AG04449 (cell line): ENCODE measurements around the gene ZFP82.

Source experiments
- CTCF ChIA-PET: fragments of 350-600 bp; formaldehyde crosslinking; extraction: SDS; loops from one replicate; lab custom pipeline; 2021; ENCODE audit warnings: antibody characterized with exemption; lab: Yijun Ruan, JAX
- POLR2A ChIA-PET: fragments of 400-600, 350-600 bp; formaldehyde crosslinking; extraction: SDS; loops from one replicate; lab custom pipeline; 2020; ENCODE audit warnings: antibody characterized with exemption, inconsistent platforms; lab: Yijun Ruan, JAX
- DNase-seq: peaks from one replicate; pipeline ENCODE4 v3.0.0-alpha.2; 2010; ENCODE audit warnings: low read depth, low spot score
- H3K4me3 ChIP-seq: 2 replicates; pipeline ENCODE4 v1.5.1; 2011; ENCODE audit warnings: low read depth, mild to moderate bottlenecking, control low read depth, low read length
- CTCF ChIP-seq: IDR thresholded peaks from one replicate; pipeline ENCODE4 v1.5.1; 2011; ENCODE audit warnings: mild to moderate bottlenecking, moderate library complexity, low read length, control low read depth, inconsistent platforms; ENCODE audit not compliant: insufficient read depth; ENCODE audit errors: missing control alignments

Gene ZFP82

GRCh38 chr19:36418287-36419001, at the start of gene ZFP82:
TSS of gene ZFP82 (minus strand) at chr19:36418644. CDS start at chr19:36409789, 8,855 bp downstream.
- H3K4me3 ChIP-seq: peak within 1 kb of the TSS; percentile 69
- peak; percentile 2 for DNase-seq
- TF ChIP-seq CTCF: no peak
- ChIA-PET POLR2A (interaction anchor here (1.0 to 1.2 kb wide), 2 partner anchors 71 to 74 kb away, joined by 3 to 4 read pairs; partner anchors contain the start of gene ZNF566), CTCF (no interaction called here)

- POLR2A ChIA-PET: no interaction called here
- no peak for TF ChIP-seq CTCF
- no peak overlapping the region for H3K4me3 ChIP-seq
- DNase-seq: peak; percentile 26
- CTCF ChIA-PET: no interaction called here
Measured at GRCh38 chr19:36460046-36460445, 41.6 kb upstream of the ZFP82 start.

GRCh38 chr19:36456831-36457230, 38.4 kb upstream of the ZFP82 start:
- DNase-seq: no peak
- TF ChIP-seq CTCF: no peak
- ChIA-PET POLR2A (interaction anchor here (0.7 kb wide), 1 partner anchor 61 kb away, joined by 3 read pairs; no protein-coding TSS in a partner anchor), CTCF (no interaction called here)
- H3K4me3 ChIP-seq: no peak overlapping the region

- no peak for TF ChIP-seq CTCF
- H3K4me3 ChIP-seq: no peak overlapping the region
- ChIA-PET CTCF (no interaction called here), POLR2A (no interaction called here)
- DNase-seq: no peak
Measured at GRCh38 chr19:36449059-36449670, 30.7 kb upstream of the ZFP82 start.

- POLR2A ChIA-PET: no interaction called here
- TF ChIP-seq CTCF: no peak
- CTCF ChIA-PET: no interaction called here
- no peak for DNase-seq
- no peak overlapping the region for H3K4me3 ChIP-seq
Measured at GRCh38 chr19:36441339-36441738, 22.9 kb upstream of the ZFP82 start.

GRCh38 chr19:36436531-36436930, 18.1 kb upstream of the ZFP82 start:
- ChIA-PET CTCF (no interaction called here), POLR2A (no interaction called here)
- no peak for DNase-seq
- no peak overlapping the region for H3K4me3 ChIP-seq
- TF ChIP-seq CTCF: no peak
